D721Med (cell line): ENCODE results near the gene NLGN1.

Experiments
- DNase-seq: peaks from one replicate; pipeline ENCODE4 v3.0.0; 2011; ENCODE audit warnings: low spot score; ENCODE audit not compliant: insufficient read length
- FAIRE-seq: peaks from 2 replicates; lab custom pipeline; 2011; peaks lifted over from hg19 to GRCh38; lab: Jason Lieb, UNC
- CTCF ChIP-seq: IDR thresholded peaks from 2 replicates; pipeline ENCODE4 v1.5.1; 2012; ENCODE audit warnings: mild to moderate bottlenecking, control low read depth; ENCODE audit not compliant: insufficient read depth; ENCODE audit errors: missing control alignments

NLGN1 gene

DNA sequence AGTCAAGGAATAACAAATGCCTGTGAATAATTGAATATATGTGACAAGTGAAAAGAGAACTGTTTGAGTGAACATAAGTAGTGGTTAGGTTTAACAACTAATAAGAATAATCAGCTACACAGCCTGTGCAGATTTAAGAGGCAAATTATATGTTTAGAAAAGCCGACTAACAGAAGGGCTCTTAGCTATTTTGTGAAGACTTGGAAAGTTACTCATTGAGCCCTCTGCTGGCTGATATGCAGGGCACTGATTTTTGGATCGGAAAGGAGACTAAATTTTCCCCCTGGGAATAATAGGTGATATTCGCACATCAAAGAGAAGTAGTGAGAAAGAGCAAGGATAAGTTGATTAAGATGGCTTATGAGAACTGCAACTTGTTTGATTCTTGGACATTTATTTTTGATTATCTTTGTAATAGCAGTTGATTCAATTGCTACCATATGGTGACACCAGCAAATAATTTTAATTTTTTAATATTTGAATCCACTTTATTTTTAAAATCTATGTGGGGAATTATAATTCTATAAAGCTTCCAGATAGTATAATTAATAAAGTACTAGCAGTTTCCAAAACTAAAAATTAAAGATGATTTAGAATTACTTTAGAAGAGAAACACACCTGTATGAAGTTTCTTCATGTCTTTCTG, 156.2 kb downstream of the NLGN1 start:
- peak; percentile 72 for TF ChIP-seq CTCF
- DNase-seq = no peak
- peak; percentile 44 for FAIRE-seq

- TF ChIP-seq CTCF = no peak
- no peak for FAIRE-seq
- no peak for DNase-seq
Observed at GRCh38 chr3:173556546-173556945, 159.0 kb downstream of the NLGN1 start.

- DNase-seq (no peak), FAIRE-seq (no peak)
- no peak for TF ChIP-seq CTCF
Observed at GRCh38 chr3:173567997-173568396, 170.5 kb downstream of the NLGN1 start.

- FAIRE-seq = no peak
- TF ChIP-seq CTCF = no peak
- DNase-seq = no peak
Observed at GRCh38 chr3:173568623-173569022, 171.1 kb downstream of the NLGN1 start.

DNA sequence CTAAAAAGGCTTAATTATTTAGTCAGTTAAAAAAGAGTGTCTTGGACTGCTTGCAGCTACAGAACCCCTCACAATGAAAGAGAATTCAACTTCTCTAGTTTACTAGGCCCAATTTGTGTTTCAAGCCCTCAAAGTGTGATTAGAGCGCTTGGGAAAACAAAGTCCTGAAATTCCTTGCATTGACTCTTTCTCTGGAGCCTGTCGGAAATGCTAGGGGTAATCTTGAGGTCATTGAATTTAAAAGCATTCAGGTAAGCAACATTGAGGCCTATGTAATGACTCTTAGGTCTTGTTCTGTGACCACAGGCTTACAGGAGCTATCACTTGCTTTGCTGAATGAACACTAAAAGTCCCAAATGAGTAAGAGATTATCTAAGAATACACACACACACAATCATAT, 186.0 kb downstream of the NLGN1 start:
- TF ChIP-seq CTCF = no peak
- no peak for DNase-seq
- FAIRE-seq = no peak

- FAIRE-seq = no peak
- DNase-seq = no peak
- TF ChIP-seq CTCF = peak; percentile 44
Observed at GRCh38 chr3:173584093-173584837, 186.7 kb downstream of the NLGN1 start.
